Measurements from ENCODE around the gene SLC17A4.

SLC17A4 gene

DNA sequence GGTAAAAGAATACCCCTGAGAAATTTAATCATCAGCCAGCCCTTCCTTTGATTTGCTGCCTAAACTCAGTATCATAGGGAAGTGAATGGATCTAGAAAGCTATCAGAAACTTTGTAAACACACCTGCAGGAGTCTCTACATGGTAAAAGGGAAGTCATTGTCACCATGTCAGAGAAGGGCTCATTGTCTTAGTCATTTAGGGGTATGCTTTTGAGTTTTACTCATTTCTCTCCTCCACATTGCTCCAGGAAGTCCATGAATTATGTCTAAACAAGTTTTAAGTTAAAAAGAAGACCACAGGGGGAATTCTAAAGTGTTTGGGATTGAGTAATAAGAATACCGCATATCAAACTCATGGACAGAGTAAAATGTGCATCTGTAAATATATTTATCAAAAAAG is 74.8 kb downstream of the SLC17A4 start:
- no peak for DNase-seq

DNA sequence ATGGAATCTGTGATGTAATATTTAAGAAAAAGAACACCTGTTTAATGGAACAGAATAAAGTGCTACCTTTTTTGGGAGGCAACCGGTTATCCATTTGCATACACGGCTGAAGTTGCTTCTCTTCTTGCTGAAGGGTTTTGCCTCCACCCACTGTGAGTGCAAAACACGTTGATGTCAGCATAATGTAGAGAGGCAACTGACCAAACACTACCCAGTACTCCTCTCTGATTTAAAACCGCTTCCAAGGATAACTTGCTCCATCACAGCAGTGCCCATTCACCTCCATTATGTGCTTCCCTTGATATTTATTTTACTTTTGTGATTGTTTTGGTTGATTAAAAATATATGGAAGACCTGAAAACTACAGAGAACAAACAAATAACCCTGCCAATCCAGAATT is 75.9 kb downstream of the SLC17A4 start:
- DNase-seq, result no peak

All from activated CD4-positive, CD25-positive, alpha-beta regulatory T cell (primary cell).